ENCODE results near the gene ANKRD55.
"Not testable (repeated sequence)": the region's sequence is repeated elsewhere in the genome, so short reads cannot be mapped to it uniquely, and the experiment has no call there.

ANKRD55 gene

DNA sequence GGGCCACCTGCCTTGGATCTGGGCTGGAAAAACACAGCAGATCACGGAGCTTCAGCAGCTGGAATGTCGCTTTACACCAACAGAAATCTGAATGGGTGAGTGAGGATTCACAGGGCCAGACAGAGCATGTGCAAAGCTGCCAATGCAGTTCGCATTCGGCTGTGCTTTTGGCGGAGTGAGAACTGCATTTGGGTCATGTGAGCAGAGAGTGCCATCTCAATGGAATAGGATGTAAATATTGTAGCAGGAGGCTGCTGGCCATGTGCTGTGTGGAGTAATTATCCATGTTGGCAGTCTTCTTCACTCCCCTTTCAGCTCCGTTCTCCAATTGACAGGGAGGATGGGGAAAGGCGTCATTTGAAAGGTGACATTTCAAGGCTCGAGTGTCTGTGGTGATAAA is at the start of gene ANKRD55:
Gene ANKRD55 (minus strand): TSS at position 101 of the 400 bp plus-strand sequence. CDS start 417 bp downstream, outside the sequence.
- no peak for FAIRE-seq

DNA sequence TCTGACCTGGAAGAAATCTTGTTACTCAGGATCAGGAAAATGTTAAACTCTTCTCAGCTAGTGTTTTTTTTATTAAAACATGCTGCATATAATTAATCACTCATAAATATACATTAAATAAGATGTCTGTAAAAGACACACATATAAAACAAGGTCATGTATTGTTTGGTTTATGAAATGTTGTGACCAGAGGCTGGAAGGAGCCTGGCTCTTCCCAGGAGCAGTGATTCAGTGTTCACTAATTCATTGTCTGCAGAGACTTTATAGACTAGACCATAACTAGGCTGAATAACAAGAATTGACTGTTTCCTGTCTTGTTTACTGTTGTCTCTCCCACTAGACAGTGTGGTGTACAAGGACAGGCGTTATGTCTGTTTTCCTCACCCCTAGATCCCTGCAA is 49.1 kb upstream of the ANKRD55 start:
- FAIRE-seq: no peak

- no peak for FAIRE-seq
Observed at GRCh38 chr5:56281489-56282165, 48.5 kb upstream of the ANKRD55 start.

DNA sequence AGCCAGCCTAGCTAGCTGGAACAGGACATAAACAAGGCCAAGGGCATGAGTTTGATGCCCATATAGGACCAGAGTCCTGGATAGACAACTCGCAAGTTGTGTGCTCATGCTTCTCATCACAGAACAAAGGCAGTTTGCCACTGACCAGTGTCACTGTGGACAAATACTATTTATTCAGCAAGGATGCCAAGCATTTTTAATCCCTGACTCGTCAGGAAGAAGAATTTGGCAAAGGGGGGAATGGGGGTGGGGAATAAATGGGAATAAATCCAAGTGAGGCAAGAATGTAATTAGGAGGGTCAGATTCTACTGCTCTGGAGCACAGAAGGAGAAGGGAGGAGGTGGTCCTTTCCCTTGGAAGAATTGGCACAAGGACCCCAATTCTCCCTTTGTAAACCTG is 46.8 kb upstream of the ANKRD55 start:
- FAIRE-seq: no peak

DNA sequence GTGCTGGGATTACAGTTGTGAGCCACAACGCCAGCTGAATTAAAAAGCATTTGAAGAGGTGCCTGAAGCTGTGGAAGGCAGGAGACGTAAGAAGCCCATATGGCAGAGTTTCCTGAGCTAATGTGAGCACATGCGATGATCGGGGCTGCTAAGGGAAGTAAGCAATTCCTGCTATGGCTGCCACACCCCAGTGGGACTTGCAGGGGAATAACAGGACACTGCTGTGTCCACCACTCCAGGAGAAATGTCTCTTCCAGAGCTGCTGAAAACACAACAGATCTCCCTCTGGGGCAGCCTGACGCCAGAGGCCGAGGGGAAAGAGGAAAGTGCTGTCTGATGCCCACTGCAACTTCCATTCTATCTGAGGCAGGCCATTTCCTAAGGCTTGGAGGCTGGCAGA is 46.2 kb upstream of the ANKRD55 start:
- no peak for FAIRE-seq

- FAIRE-seq: no peak
Observed at GRCh38 chr5:56278335-56278753, 45.2 kb upstream of the ANKRD55 start.

GRCh38 chr5:56277573-56277972 is 44.4 kb upstream of the ANKRD55 start:
- no peak for FAIRE-seq

- no peak for FAIRE-seq
Observed at GRCh38 chr5:56273376-56273955, 40.3 kb upstream of the ANKRD55 start.

DNA sequence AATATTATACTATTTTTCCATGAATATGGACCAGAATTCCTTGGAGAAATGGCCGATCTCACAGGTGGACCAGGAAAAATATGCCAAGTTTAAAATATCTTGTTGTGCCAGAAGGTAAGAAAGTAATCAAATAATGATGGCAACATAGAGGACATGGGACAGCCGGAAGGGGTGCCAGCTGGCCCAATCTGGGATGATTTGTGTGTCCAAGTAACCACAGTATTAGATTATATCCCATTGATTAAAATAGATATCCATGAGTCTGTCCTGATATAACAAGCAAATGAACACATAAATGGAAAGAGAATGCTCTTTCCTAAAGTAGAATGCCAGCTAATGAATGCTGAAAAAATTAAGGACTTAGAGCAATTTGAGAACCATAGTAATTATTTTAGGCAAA is 39.6 kb upstream of the ANKRD55 start:
- no peak for FAIRE-seq

DNA sequence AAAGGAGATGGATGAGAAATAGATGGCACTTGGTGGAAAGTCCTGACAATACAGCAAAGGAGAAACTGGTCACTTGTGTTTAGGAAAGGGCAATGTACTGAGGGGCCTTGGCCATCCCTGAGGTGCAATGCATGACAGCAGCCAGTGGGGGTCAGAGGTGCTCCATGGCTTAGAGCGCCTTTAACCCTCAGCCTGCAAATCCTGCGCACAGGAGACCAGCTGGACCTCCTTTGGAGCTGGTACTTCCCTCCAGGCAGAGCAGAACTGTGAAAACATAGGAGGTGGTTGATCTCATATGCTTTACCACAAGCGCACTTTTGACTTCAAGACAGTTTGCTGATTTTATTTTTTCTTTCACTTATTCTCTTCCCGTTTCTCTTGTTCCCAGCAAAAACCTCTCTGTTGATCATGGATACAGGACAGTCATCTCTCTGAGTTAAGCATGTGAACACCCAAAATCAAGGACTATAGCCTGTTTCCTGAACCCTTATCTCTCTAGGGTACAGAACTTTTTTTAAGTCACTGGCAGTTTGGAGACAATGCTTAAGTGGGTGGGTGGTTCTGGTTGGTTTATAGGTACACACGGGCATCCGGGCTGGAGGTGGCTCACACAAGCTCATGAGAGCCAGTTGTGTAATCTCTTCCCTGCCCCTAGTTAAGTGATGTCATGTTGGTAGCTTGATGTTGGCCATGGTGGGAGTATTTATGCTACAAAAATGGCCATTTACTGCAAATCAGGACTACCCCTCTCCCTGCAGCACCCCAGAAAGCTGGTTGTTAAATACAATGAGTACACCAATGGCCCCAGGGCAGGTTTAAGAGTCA is 37.6 kb upstream of the ANKRD55 start:
- FAIRE-seq: no peak

DNA sequence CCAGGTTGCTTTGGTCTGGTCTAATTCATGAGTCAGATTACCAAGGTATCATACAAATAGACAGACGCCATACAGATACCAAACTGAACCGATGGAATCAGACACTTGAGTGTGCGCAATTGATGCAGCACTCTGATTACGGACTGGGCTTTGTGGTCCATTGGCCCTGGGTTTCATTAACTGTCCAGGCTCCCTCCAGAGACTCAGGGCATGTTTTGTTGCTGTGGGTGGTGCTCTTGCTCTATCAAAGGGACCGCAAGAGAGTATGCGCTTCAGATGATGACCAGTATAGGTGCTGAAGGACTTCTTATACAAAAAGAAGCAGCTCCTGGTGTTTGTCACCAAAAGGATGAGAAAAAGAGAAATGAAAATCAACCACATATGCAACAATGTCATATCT is 36.9 kb upstream of the ANKRD55 start:
- FAIRE-seq: no peak

- no peak for FAIRE-seq
Observed at GRCh38 chr5:56269216-56269927, 36.2 kb upstream of the ANKRD55 start.

- FAIRE-seq: not testable (repeated sequence)
Observed at GRCh38 chr5:56268707-56269106, 35.6 kb upstream of the ANKRD55 start.

GRCh38 chr5:56267856-56268255 is 34.7 kb upstream of the ANKRD55 start:
- FAIRE-seq: no peak

- no peak for FAIRE-seq
Observed at GRCh38 chr5:56264417-56265025, 31.4 kb upstream of the ANKRD55 start.

DNA sequence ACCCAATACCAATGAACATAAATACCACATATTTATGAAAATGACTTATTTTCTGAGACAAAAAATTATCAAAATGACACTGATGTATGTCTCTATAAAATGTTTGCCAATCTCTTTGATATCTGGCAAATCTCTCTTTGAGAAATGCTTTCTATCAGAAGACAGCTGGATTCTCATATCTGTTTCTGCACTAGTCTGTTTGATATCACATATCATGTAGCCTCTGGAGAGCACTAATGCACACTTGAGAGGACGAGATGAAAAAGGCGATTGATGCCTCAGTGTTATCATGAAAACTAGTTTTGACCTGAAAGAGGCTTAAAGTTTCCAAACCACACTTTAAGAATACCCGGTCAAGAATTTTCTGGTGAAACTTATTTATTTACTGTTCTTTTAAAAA is 29.1 kb upstream of the ANKRD55 start:
- FAIRE-seq: no peak

DNA sequence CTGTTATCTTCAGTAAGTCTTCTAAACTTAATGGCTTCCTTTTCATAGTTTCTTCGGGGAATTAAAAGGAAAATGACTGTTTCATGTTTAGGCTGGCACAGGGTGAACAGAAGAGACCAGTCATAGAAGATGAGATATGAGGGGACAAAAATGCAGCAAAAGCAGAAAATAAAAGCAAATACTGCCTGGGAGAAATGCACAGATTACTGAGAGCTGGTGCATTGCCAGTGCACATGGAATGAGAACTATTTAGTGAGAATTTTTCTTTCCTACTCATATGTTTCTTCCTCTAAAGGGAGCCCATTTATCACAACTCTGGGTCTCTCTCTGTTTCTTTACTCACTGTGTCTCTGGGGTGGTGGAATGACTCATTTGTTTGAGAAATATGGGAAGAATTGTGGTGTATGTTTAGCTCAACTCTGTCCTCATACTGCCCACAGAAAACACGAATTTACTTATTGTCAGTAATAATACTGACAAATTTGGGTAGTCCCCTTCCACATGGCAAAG is 25.9 kb upstream of the ANKRD55 start:
- no peak for FAIRE-seq

DNA sequence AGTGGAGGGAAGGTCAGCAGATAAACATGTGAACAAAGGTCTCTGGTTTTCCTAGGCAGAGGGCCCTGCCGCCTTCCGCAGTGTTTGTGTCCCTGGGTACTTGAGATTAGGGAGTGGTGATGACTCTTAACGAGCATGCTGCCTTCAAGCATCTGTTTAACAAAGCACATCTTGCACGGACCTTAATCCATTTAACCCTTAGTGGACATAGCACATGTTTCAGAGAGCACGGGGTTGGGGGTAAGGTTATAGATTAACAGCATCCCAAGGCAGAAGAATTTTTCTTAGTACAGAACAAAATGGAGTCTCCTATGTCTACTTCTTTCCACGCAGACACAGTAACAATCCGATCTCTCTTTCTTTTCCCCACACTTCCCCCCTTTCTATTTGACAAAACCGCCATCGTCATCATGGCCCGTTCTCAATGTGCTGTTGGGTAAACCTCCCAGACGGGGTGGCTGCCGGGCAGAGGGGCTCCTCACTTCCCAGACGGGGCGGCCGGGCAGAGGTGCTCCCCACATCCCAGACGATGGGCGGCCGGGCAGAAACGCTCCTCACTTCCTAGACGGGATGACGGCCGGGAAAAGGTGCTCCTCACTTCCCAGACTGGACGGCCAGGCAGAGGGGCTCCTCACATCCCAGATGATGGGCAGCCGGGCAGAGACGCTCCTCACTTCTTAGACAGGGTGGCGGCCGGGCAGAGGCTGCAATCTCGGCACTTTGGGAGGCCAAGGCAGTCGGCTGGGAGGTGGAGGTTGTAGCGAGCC is 24.8 kb upstream of the ANKRD55 start:
- FAIRE-seq: not testable (repeated sequence)

GRCh38 chr5:56257010-56257409 is 23.9 kb upstream of the ANKRD55 start:
- FAIRE-seq: no peak

DNA sequence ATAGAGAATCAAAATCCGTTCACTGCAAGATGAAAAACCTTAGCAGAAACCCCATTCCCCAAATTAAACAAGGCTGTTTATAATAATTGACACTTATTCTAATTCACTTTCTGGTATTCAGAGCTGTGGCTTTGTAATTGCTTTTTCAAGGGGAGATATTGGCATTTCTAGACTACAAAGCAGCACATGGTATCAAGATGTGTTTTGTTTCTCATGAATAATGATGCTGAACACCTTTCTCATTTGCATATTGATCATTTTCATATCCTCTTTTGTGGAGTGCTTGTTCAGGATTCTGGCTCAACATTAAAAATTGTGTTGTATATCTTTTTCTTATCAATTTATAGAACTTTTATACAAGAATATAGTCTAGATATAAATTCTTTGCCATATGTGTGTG is 22.4 kb upstream of the ANKRD55 start:
- no peak for FAIRE-seq

DNA sequence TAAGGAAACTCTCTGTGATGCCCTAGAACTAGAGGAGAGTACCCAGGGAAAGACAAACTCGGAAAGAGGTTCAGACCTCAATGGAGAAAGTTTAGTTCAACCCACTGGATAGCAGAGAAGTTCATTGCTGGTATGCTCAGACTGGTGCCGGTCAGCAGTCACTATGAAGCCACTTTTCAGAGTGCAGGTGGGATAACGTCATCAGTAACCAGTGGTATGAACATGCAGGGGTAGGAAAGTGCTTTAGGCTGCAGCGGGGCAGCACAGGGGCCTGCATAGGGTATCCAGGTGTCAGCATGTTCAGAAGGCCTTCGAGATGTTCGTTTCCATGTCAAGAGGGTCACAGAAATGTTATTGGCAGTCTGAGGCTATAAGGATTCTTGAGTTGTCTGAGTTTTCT is 20.8 kb upstream of the ANKRD55 start:
- FAIRE-seq: no peak

GRCh38 chr5:56253126-56253525 is 20.0 kb upstream of the ANKRD55 start:
- no peak for FAIRE-seq
